Smooth muscle cell of the brain vasculature (primary cell): ENCODE results near the gene RGS14.
"Not testable (repeated sequence)": the region's sequence is repeated elsewhere in the genome, so short reads cannot be mapped to it uniquely, and the experiment has no call there.

Source experiments
- DNase-seq: peaks from one replicate; pipeline ENCODE4 v3.0.0-alpha.2; 2012; ENCODE audit warnings: low read depth, low spot score

RGS14 gene

GRCh38 chr5:177403792-177404640, 46.3 kb downstream of the RGS14 start:
- DNase-seq = no peak

DNA sequence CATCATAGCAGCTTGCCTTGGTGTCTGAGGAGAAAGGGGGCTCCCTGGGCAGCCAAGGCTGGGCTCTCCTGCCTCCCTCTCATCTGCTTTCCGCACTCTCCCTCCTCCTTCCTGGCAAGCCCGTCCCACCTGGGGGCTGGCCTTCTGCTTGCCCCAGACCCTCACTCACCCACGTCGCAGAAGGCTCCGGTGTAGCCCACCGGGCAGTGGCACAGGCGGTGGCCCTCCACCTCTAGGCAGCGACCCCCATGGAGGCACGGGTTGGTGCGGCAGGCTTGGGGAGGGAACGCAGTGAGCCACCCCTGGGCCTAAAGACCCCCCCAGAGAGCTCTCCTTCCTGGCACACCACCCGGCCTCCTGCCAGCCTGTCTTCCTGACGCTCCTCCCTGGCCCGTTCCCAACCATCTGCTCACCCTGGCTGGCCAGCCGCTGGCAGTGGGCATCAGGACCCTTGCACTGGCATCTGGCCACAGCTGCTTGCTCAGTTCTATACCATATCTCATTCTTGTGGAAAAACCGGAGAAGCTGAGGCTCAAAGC, 47.0 kb downstream of the RGS14 start:
- DNase-seq = no peak

GRCh38 chr5:177405312-177405711, 47.6 kb downstream of the RGS14 start:
- no peak for DNase-seq

DNA sequence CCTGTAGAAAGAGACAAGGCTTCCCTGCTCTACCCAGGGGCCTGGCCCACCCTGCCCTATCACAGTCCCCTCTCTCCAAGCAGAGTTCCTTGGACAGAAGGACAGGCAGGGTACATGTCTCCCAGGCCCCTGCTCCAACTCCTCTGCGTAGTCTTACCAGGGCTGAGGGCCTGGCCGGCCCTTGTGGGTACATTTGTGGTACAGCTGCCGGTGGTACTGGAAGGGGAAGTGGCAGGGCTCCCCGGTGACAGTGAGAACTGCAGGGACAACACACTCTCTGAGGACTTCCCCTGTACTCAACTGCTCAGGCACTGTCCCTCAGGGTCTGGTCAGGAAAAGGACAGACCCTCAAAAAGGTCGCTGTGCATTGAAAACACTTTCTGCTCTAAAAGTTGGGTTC, 48.1 kb downstream of the RGS14 start:
- DNase-seq = no peak

DNA sequence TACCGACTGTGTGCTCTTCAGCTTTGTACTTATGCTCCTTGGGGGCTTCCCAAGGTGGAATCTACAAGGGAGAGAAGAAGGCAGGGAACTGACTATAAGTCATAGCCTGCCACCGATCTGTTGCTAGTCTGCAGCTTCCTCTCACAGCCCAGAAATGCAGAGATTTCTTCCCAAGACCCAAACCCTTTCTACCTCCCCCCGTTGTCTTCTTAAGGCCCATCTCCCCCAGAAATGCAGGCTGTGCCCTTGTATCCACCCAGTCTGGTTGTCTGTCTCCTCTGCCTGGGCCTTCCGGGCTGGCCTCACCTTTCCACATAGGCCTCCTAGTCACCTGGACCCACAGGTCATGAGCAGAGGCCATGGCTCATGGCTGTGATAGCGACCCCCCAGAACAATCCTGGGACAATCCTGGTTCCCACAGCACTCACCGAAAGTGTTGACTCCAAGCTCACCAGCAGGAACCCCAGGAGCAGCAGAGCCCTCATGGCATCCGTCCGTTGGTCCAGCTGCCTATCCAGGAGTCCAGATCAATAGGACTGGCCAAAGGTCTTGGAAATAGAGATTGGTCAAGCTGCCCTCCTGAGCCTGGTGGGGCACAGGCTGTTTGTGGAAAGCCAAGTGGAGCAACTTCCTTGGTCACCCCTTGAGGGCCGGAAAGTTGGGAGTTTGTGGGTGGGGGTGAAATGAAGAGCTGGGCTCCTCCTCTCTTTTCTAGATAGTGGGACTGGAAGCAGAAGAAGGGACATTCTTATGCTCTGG, 51.5 kb downstream of the RGS14 start, which contains the start of gene F12:
Gene F12 (minus strand): TSS at position 522 of the 759 bp plus-strand sequence. CDS start 37 bp downstream, at position 485.
- no peak for DNase-seq

GRCh38 chr5:177410575-177410974, 52.9 kb downstream of the RGS14 start:
- DNase-seq = no peak

DNA sequence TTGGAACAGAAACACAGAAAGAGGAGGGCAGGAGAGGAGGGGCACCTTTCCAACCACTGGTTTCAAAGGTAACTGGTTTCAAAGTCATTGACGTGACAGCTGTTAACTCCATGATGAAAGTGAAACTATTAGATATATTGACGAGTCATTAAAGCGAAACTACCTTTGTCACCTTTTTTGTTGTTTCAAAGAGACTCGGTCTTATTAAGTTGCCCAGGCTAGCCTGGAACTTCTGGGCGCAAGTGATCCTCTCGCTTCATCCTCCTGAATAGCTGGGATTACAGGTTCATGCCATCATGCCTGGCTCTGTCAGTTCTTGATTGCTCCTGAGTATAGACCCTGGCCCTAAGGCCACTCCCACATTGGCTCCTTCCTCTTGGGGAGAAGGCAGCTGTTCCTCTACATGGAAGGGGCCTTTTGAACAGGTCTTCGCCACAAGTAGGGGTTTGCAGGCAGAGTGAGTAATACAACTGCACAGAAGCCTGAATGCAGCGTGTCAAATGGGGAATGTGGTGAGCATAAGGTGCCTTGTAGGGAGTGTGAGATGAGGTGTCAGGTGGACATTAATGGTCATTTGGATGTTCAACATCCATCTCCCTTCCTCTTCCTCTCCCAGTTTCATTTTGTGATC, 55.0 kb downstream of the RGS14 start:
- DNase-seq = no peak

GRCh38 chr5:177414481-177414880, 56.8 kb downstream of the RGS14 start:
- DNase-seq = no peak

- not testable (repeated sequence) for DNase-seq
Measured at GRCh38 chr5:177417081-177417480, 59.4 kb downstream of the RGS14 start.

DNA sequence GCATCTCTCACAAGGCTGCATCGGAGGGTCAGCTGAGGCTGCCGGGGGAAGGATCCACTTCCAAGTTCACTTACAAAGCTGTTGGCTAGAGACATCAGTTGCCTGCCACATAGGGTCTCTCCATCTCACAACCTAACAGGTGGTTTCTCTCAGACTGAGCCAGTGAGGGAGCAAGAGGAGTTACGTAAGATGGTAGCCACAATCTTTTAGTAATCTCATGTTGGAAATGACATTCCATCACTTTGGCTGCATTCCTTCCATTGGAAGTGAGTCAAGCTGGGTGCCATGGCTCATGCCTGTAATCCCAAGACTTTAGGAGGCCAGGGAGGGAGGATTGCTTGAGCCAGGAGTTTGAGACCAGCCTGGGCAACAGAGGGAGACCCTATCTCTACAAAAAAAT, 61.3 kb downstream of the RGS14 start:
- DNase-seq = no peak

GRCh38 chr5:177420472-177420871, 62.7 kb downstream of the RGS14 start:
- DNase-seq = not testable (repeated sequence)

GRCh38 chr5:177421062-177421798, 63.5 kb downstream of the RGS14 start:
- DNase-seq = no peak
